K562 (cell line): ENCODE measurements around the gene GPRASP3. TPM values are rescaled to one million over a fixed set of nuclear protein-coding genes. Genes with fewer than 3 reads are reported as not detected.
"Not testable (repeated sequence)": the region's sequence is repeated elsewhere in the genome, so short reads cannot be mapped to it uniquely, and the experiment has no call there.

Experiments
- ATAC-seq: fragments of 200-7000 bp; cut with Tn5 transposase; 3 replicates; pipeline ENCODE4 v1.9.1; 2020; ENCODE audit warnings: moderate library complexity
- BruUV-seq: library from RNA; stranded (reverse); fragments of 400-500 nt; replicated peaks from 2 replicates; lab custom pipeline; 2021; lab: Mats Ljungman, UMichigan
- CTCF ChIA-PET: fragments of 300-600 bp; formaldehyde crosslinking; extraction: SDS; loops from one replicate; lab custom pipeline; 2021; ENCODE audit warnings: low intra/inter-chr PET ratio; lab: Yijun Ruan, JAX
- POLR2A ChIA-PET: fragments of 300-600, 350-650 bp; sonication (Branson Sonifier 250); formaldehyde crosslinking; extraction: SDS; loops from one replicate; lab custom pipeline; 2021; ENCODE audit warnings: antibody characterized with exemption, inconsistent platforms; lab: Yijun Ruan, JAX
- DNase-seq, 4 experiments: peaks; one replicate each; pipeline versions ENCODE4 v3.0.0 to v3.0.0-alpha.2; 2011 to 2018; ENCODE audit warnings: low spot score in 3 of 4, mixed read lengths in 3 of 4; ENCODE audit errors: extremely low read depth in 1 of 4
- FAIRE-seq: peaks from 2 replicates; lab custom pipeline; 2011; peaks lifted over from hg19 to GRCh38; lab: Jason Lieb, UNC
- H2AFZ ChIP-seq: 2 replicates; pipeline ENCODE4 v1.6.0; 2011; ENCODE audit warnings: low read depth, low read length, control low read depth, inconsistent platforms
- H3K27ac ChIP-seq: fragments of 200-600 bp; 3 replicates; pipeline ENCODE4 v1.8.0; 2011; ENCODE audit warnings: low read depth, mild to moderate bottlenecking, control low read depth, inconsistent platforms, low read length, moderate library complexity, mixed read lengths; ENCODE audit errors: extremely low read depth
- H3K27me3 ChIP-seq, 2 experiments: fragments of 300-600 bp in 1 of 2; 2 replicates in 1 of 2; 3 replicates in 1 of 2; pipeline versions ENCODE4 v1.6.0 to v1.8.0; 2011; ENCODE audit warnings: inconsistent platforms in 2 of 2, low read length in 2 of 2, mild to moderate bottlenecking in 1 of 2, mixed read lengths in 1 of 2, moderate library complexity in 1 of 2; ENCODE audit not compliant: control insufficient read depth in 2 of 2, insufficient read depth in 2 of 2
- H3K36me3 ChIP-seq: fragments of 300-600 bp; 3 replicates; pipeline ENCODE4 v1.8.0; 2011; ENCODE audit warnings: mild to moderate bottlenecking, low read length, inconsistent platforms; ENCODE audit not compliant: control insufficient read depth, insufficient read depth
- H3K4me1 ChIP-seq, 2 experiments: fragments of 200-600 bp in 1 of 2; replicated peaks in 1 of 2; 2 replicates in 1 of 2; 3 replicates in 1 of 2; pipeline versions ENCODE4 v1.5.1 to v1.8.0; 2011; ENCODE audit warnings: inconsistent platforms in 2 of 2, low read length in 2 of 2, mild to moderate bottlenecking in 1 of 2, mixed read lengths in 1 of 2, moderate library complexity in 1 of 2; ENCODE audit not compliant: control insufficient read depth in 2 of 2, insufficient read depth in 2 of 2
- H3K4me2 ChIP-seq: 2 replicates; pipeline ENCODE4 v1.6.1; 2011; ENCODE audit warnings: low read length, control low read depth, inconsistent platforms, mixed read lengths; ENCODE audit not compliant: insufficient read depth
- H3K4me3 ChIP-seq: fragments of 200-600 bp; sonication (generic), shearing (Covaris generic); 2 replicates; pipeline ENCODE4 v1.5.1; 2016; ENCODE audit warnings: control low read depth, inconsistent platforms
- H3K79me2 ChIP-seq: fragments of 200-600 bp; 3 replicates; pipeline ENCODE4 v1.8.0; 2011; ENCODE audit warnings: low read length, inconsistent platforms; ENCODE audit not compliant: control insufficient read depth, insufficient read depth
- H3K9ac ChIP-seq, 2 experiments: 2 replicates each; pipeline versions ENCODE4 v1.6.0 to v1.6.1; 2011; ENCODE audit warnings: low read depth in 2 of 2, low read length in 2 of 2, control low read depth in 1 of 2, inconsistent platforms in 1 of 2, mild to moderate bottlenecking in 1 of 2, mixed read lengths in 1 of 2; ENCODE audit not compliant: insufficient read depth in 1 of 2
- H3K9me1 ChIP-seq: one replicate; pipeline ENCODE4 v1.6.0; 2011; ENCODE audit warnings: inconsistent platforms, mild to moderate bottlenecking, low read length, moderate library complexity; ENCODE audit not compliant: control insufficient read depth, insufficient read depth
- H3K9me3 ChIP-seq: replicated peaks from 2 replicates; pipeline ENCODE4 v1.5.1; 2011; ENCODE audit warnings: low read depth, low read length, inconsistent platforms; ENCODE audit not compliant: control insufficient read depth, insufficient read depth
- H4K20me1 ChIP-seq: replicated peaks from 2 replicates; pipeline ENCODE4 v1.6.1; 2011; ENCODE audit warnings: low read length, inconsistent platforms, mixed read lengths; ENCODE audit not compliant: control insufficient read depth, insufficient read depth
- ATF7 ChIP-seq: fragments of 450-650 bp; IDR thresholded peaks from 2 replicates; pipeline ENCODE4 v1.7.1; 2014; ENCODE audit warnings: mild to moderate bottlenecking, moderate library complexity
- BRD4 ChIP-seq: fragments of 200-600 bp; sonication (generic); IDR thresholded peaks from 2 replicates; pipeline ENCODE4 v1.6.1; 2017; ENCODE audit warnings: inconsistent platforms
- CC2D1A ChIP-seq: fragments of 450-650 bp; IDR thresholded peaks from 2 replicates; pipeline ENCODE4 v1.6.1; 2017; ENCODE audit warnings: mild to moderate bottlenecking
- DEAF1 ChIP-seq: fragments of 450-650 bp; formaldehyde crosslinking; IDR thresholded peaks from 2 replicates; pipeline ENCODE4 v1.4.0; 2020; ENCODE audit warnings: mild to moderate bottlenecking, moderate library complexity
- FOXM1 ChIP-seq, 2 experiments: fragments of 450-650 bp in 1 of 2; sonication (generic) in 1 of 2; formaldehyde crosslinking in 1 of 2; IDR thresholded peaks; 2 replicates each; pipeline versions ENCODE4 v1.6.1 to v1.9.0; 2017 to 2022; ENCODE audit warnings: low read depth in 2 of 2, mild to moderate bottlenecking in 2 of 2, missing genetic modification reagents in 1 of 2, moderate library complexity in 1 of 2
- JUNB ChIP-seq: fragments of 450-650 bp; formaldehyde crosslinking; conservative IDR thresholded peaks from 2 replicates; pipeline ENCODE4 v1.4.0; 2020; ENCODE audit warnings: mild to moderate bottlenecking
- L3MBTL2 ChIP-seq: fragments of 450-650 bp; IDR thresholded peaks from 2 replicates; pipeline ENCODE4 v1.6.1; 2016; ENCODE audit warnings: mild to moderate bottlenecking, moderate library complexity
- ZFP36 ChIP-seq: fragments of 150-350 bp; IDR thresholded peaks from 2 replicates; pipeline ENCODE4 v1.6.1; 2018; ENCODE audit warnings: low read length, low read depth; ENCODE audit not compliant: partially characterized antibody
- ZNF436 ChIP-seq: fragments of 250-450, 450-650 bp; sonication (Bioruptor Pico); formaldehyde crosslinking; IDR thresholded peaks from 2 replicates; pipeline ENCODE4 v1.7.0; 2020; ENCODE audit warnings: mild to moderate bottlenecking
- ZNF707 ChIP-seq: fragments of 250-450 bp; sonication (Bioruptor Pico); conservative IDR thresholded peaks from 2 replicates; pipeline ENCODE4 v1.8.0; 2022; ENCODE audit warnings: inconsistent platforms, mild to moderate bottlenecking, moderate library complexity
- WGBS: fragments of 100-300 bp; shearing (Covaris generic); methylation state at CpG from one replicate; pipeline ENCODE4 v1.1.6; 2016; ENCODE audit warnings: low coverage, mixed read lengths; ENCODE audit not compliant: insufficient coverage; ENCODE audit errors: missing lambda C conversion rate; 5-methylcytosine and 5-hydroxymethylcytosine counted together
- in situ Hi-C: fragments of 300-500 bp; cut with MboI; formaldehyde crosslinking; loops from 4 replicates; pipeline ENCODE4 v1.15.0; 2018; ENCODE audit warnings: inconsistent platforms, mixed read lengths
- intact Hi-C: fragments of 100-400 bp; cut with micrococcal nuclease; formaldehyde crosslinking; loops from 2 replicates; pipeline ENCODE4 v1.14.2; 2022
- polyA plus RNA-seq, 8 experiments: library from polyadenylated mRNA; depleted of rRNA in 4 of 8; stranded (reverse) in 5 of 8; unstranded in 3 of 8; fragments of >200 nt; fragmentation: Nextera tagmentation in 2 of 8; fragmentation: Illumina TruSeq in 1 of 8; extraction: Ambion mirVana in 2 of 8; extraction: Trizol in 1 of 8; gene quantifications; 2 replicates each; pipeline versions ENCODE4 v1.2.1 to v1.2.3, GENCODE V29; 2011 to 2014; ENCODE audit warnings: inconsistent platforms in 1 of 8, missing spikeins in 1 of 8
- total RNA-seq, 7 experiments: library from RNA; depleted of rRNA in 6 of 7; stranded (reverse); fragments of >200 nt in 6 of 7; fragmentation: Illumina TruSeq in 2 of 7; extraction: Trizol in 2 of 7; gene quantifications; 2 replicates each; pipeline versions ENCODE4 v1.2.1 to v1.2.3, GENCODE V29; 2011 to 2021; ENCODE audit warnings: low replicate concordance in 1 of 7
- TF ChIP-seq, protein P1 (sequence below): fragments of 450-650 bp; conservative IDR thresholded peaks from 2 replicates; pipeline ENCODE4 v1.6.1; 2016; ENCODE audit warnings: missing genetic modification characterization, low read depth, mild to moderate bottlenecking, missing compliant biosample characterization, moderate library complexity
- TF ChIP-seq, protein P2 (sequence below), 2 experiments: IDR thresholded peaks; 2 replicates each; pipeline ENCODE4 v1.6.1; 2012; ENCODE audit warnings: improper control_type of control experiment in 2 of 2, low read depth in 2 of 2, low read length in 2 of 2, borderline replicate concordance in 1 of 2

Gene GPRASP3
- total and polyA plus RNA-seq, 9 of the 15 experiments (the other 6 are each of a cell fraction or from before 2014, with no cell fraction given): 0.50 to 1.9 (median 1.1) TPM

- no peak for ATAC-seq
- no peak overlapping the region for H3K4me3 ChIP-seq
- in situ Hi-C loops (no loop called here), intact Hi-C loops (no loop called here)
- H3K27me3 ChIP-seq: no peaks in the 10 kb centered on the region
- H3K9ac ChIP-seq: no peak overlapping the region
- 0% methylated on average over 2 of the region's 3 CpGs for WGBS
- DNase-seq: no peak
- FAIRE-seq: no peak
- CTCF ChIA-PET: no interaction called here
- H4K20me1 ChIP-seq: no peaks in the 10 kb centered on the region
- no peaks in the 10 kb centered on the region for H3K9me3 ChIP-seq
- H3K4me1 ChIP-seq: no peaks in the 10 kb centered on the region
- H3K36me3 ChIP-seq: no peaks in the 10 kb centered on the region
- no peak overlapping the region for H3K27ac ChIP-seq
- no peaks in the 10 kb centered on the region for H3K79me2 ChIP-seq
- H2AFZ ChIP-seq: no peak overlapping the region
- no peaks in the 10 kb centered on the region for H3K9me1 ChIP-seq
- H3K4me2 ChIP-seq: no peak overlapping the region
- POLR2A ChIA-PET: interaction anchor here (0.6 kb wide), 1 partner anchor 45 kb away, joined by 4 read pairs; no protein-coding TSS in a partner anchor
- no TSS peak for BruUV-seq
- TF ChIP-seq L3MBTL2 (no peak), DEAF1 (no peak), BRD4 (no peak), CC2D1A (no peak), ZFP36 (no peak), ATF7 (no peak), ZNF436 (no peak), FOXM1 (IDR thresholded peaks at IDR 0.05; ENCODE audit: low read depth) (no peak), FOXM1 (CRISPR knock-in tag; IDR thresholded peaks at IDR 0.05; ENCODE audit: low read depth) (no peak), ZNF707 (CRISPR knock-in tag) (no peak), JUNB (no peak)
- TF ChIP-seq, protein P1, sequence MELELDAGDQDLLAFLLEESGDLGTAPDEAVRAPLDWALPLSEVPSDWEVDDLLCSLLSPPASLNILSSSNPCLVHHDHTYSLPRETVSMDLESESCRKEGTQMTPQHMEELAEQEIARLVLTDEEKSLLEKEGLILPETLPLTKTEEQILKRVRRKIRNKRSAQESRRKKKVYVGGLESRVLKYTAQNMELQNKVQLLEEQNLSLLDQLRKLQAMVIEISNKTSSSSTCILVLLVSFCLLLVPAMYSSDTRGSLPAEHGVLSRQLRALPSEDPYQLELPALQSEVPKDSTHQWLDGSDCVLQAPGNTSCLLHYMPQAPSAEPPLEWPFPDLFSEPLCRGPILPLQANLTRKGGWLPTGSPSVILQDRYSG (tag): no peak
- TF ChIP-seq, protein P2, sequence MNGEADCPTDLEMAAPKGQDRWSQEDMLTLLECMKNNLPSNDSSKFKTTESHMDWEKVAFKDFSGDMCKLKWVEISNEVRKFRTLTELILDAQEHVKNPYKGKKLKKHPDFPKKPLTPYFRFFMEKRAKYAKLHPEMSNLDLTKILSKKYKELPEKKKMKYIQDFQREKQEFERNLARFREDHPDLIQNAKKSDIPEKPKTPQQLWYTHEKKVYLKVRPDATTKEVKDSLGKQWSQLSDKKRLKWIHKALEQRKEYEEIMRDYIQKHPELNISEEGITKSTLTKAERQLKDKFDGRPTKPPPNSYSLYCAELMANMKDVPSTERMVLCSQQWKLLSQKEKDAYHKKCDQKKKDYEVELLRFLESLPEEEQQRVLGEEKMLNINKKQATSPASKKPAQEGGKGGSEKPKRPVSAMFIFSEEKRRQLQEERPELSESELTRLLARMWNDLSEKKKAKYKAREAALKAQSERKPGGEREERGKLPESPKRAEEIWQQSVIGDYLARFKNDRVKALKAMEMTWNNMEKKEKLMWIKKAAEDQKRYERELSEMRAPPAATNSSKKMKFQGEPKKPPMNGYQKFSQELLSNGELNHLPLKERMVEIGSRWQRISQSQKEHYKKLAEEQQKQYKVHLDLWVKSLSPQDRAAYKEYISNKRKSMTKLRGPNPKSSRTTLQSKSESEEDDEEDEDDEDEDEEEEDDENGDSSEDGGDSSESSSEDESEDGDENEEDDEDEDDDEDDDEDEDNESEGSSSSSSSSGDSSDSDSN (IDR thresholded peaks at IDR 0.05; ENCODE audit: borderline replicate concordance in 1 of 2, low read depth in 2 of 2, low read length in 2 of 2): no peak
Observed at GRCh38 chrX:102672856-102673255, 47.7 kb upstream of the GPRASP3 start.

DNA sequence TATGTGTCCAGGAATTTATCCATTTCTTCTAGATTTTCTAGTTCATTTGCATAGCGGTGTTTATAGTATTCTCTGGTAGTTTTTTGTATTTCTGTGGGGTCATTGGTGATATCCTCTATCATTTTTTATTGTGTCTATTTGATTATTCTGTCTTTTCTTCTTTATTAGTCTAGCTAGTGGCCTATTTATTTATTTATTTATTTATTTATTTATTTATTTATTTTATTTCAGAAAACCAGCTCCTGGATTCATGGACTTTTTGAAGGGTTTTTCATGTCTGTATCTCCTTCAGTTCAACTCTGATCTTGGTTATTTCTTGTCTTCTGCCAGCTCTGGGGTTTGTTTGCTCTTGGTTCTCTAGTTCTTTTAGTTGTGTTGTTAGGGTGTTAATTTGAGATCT is 43.1 kb upstream of the GPRASP3 start:
- H3K9me3 ChIP-seq, BruUV-seq, in situ Hi-C loops, H4K20me1 ChIP-seq, H3K4me2 ChIP-seq, H3K9me1 ChIP-seq, DNase-seq, H3K27me3 ChIP-seq, CTCF ChIA-PET, H2AFZ ChIP-seq, H3K79me2 ChIP-seq, FAIRE-seq, H3K36me3 ChIP-seq, H3K4me3 ChIP-seq, H3K27ac ChIP-seq, H3K4me1 ChIP-seq, H3K9ac ChIP-seq, ATAC-seq, intact Hi-C loops: not testable (repeated sequence)
- POLR2A ChIA-PET: interaction anchor here (0.7 kb wide), 1 partner anchor 1889 kb away, joined by 3 read pairs; the partner anchor contains the start of gene IL1RAPL2
- 7% methylated on average over 1 of the region's 1 CpG for WGBS
